CD4-positive, alpha-beta T cell treated with Interleukin-15 for 1 hour (primary cell): ENCODE results near the gene ZDHHC17.

Experiments
- DNase-seq: peaks from one replicate; pipeline ENCODE4 v3.0.0-alpha.2; 2020

The ZDHHC17 gene

DNA sequence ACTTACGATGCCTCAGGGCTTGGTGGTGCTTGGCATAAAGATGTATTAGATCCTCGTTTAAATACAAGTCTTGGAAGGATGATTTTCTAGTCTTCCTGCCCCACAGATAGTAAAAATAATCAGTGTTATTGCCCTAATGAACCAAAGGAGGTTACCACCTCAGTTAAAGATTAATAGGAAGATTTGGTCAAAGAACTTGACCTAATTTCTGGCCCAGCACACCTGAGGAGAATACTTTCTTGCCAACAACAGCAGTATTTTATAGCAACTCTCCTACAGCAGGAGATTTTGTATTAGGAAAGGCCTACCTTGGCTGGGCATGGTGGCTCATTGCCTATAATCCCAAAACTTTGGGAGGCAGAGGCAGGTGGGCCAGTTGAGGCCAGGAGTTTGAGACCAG is 83.3 kb downstream of the ZDHHC17 start:
- DNase-seq = no peak

- no peak for DNase-seq
These were observed 84.2 kb downstream of the ZDHHC17 start for GRCh38 chr12:76848132-76848531.

DNA sequence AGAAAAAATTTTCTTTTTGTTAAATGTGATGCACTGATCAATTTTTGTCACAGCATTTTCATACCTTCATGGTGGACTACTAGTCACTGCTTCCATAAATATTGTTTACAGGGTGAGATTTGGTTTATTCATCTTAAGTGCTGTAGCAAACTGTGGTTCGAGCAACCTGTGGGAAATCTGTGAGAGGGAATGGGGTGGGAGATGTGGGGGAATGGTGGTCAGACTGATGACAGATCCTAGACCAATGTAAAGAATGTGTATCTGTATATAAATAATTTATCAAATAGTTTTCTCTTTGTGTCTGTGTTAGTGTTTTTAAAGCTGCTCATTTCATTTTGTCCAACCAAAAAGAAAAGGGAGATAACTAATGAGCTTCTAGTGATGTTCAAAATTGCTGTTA is 88.2 kb downstream of the ZDHHC17 start:
- no peak for DNase-seq

GRCh38 chr12:76855271-76855670 is 91.4 kb downstream of the ZDHHC17 start:
- DNase-seq = no peak

- DNase-seq = no peak
These were observed 92.2 kb downstream of the ZDHHC17 start for GRCh38 chr12:76856018-76856644.

DNA sequence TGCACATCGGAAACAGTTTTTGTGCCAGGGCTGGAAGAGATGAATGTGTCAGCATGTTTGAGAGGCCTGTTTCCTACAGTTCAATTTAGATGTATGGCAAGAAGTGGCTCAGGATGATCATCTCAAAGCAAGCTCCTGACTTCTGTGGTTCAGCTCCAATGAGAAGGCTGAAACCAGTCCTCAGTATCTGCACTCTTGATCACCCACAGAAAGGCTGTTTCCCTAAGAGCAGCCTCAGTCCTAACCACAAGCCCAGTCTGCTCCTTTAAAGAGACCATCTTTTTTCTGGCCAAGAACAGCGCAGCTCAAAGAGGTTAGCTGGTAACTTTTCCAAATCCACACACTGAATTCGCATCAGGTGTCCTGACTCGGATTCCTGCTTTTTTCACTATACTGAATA is 95.7 kb downstream of the ZDHHC17 start:
- DNase-seq = no peak

- DNase-seq = no peak
These were observed 96.3 kb downstream of the ZDHHC17 start for GRCh38 chr12:76860256-76860655.

DNA sequence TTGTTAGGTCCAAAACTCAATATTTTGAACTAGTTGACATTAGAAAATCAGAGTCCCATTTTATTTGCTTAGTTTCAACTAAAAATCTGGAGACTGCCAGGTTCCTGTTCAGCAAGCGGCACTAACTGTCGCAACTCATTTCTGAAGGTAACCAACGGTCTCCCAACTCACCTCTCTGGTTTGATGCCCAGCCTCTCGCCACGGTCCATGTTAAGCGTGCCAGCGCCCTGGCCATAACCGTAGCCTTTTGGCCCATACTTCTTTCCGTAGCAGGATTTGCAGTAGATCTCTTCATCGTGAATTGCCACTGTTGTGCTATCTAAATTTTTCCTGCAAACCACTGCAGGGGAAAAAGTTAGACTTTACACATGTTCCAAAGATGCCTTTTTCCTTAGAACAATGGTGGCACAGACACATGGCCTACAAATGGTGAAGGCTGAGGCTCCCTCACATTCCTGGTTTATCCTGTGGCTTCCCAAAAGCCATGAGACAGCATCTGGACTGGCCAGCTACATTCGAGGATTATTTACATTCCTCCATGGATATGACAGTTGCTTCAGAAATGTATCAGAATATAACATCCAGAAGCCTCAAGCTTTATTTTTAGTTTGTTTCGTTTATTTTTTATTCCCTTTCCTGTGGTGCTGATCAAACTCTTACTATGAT is 99.2 kb downstream of the ZDHHC17 start:
- DNase-seq = no peak

DNA sequence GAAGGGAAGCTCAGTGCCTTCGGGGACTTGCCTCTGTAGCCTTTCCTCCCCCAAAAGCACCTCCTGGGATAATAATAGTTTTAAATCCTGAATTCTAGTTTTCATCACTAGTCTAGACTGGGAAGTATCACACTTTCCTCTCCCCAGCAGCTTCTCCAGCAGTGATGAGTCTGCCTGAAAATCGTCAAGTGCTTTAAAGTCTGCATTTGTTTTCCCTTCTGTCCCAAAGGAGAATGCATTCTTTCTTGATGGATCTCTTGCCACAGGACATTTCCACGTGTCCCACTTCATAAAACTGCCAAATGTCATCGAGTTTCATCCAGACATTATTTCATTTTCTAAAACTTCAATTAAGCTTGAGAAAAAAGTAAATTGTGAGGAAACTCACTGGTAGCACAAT is 99.9 kb downstream of the ZDHHC17 start:
- DNase-seq = no peak

- no peak for DNase-seq
These were observed 101.0 kb downstream of the ZDHHC17 start for GRCh38 chr12:76864791-76865400.

GRCh38 chr12:76866151-76866567 is 102.2 kb downstream of the ZDHHC17 start:
- DNase-seq = no peak

- DNase-seq = no peak
These were observed 102.8 kb downstream of the ZDHHC17 start for GRCh38 chr12:76866726-76867125.

- no peak for DNase-seq
These were observed 107.2 kb downstream of the ZDHHC17 start for GRCh38 chr12:76871082-76871481.

DNA sequence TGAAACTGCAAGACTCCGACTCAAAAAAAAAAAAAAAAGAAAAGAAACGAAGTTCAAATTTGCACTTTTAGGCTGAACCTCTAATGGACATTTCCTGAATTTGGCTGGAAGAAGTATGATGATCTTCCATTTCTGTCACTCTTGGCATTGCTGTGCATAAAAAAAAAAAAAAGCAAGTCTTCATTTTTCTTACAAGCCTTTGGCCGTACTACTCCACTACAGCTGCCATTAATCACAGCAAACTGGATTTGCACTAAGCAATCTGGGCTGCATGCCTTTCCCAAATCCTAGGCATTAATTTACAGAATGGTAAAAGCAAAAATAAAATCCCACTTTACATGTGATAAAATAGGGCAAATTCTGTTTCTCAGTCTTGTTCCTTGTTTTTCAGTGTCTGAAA is 107.8 kb downstream of the ZDHHC17 start:
- DNase-seq = no peak

- DNase-seq = no peak
These were observed 108.5 kb downstream of the ZDHHC17 start for GRCh38 chr12:76872415-76872814.

DNA sequence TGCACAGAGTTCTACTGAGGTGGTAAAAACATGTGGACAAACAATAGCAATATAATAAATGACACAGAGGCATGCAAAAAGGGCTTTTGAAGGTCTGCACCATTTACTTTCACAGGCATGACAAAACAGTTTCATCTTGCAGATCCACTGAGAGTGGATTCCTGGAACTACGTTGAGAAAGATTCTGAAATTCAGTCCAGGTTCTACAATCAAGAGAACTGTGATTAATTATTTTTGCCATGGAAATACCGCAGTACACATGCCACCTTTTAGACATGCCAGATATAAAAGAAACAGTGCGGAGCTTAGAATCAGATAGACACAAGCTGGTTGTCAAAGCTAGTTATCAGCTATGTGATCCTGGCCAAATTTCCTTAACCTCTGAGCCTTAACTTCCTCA is 110.1 kb downstream of the ZDHHC17 start:
- no peak for DNase-seq

DNA sequence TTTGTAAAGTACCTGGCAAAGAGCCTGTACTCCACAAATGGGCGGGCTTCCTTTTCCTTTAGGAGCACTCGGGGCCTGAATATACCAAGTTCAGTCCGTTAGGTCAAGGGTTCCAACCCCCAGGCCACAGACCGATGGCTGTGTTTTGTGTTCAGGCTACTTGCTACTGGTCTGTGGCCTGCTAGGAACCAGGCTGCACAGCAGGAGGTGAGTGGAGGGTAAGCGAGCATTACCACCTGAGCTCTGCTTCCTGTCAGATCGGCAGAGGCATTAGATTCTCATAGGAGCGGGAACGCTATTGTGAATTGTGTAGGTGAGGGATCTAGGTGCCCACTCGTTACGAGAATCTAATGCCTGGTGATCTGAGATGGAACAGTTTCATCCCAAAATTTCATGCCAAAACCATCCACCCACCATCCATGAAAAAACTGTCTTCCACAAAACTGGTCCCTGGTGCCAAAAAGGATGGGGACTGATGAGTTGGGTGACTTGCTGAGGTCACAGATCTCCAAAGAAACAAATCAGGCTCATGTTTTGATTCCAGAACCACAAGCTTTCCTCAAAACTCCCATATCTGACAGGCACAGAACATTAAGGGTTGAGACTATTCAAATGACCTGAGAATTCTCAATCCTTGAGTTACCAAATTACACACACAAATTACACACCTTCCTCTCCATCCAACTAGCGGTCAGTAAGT is 110.7 kb downstream of the ZDHHC17 start:
- DNase-seq = no peak

GRCh38 chr12:76876696-76877229 is 112.8 kb downstream of the ZDHHC17 start:
- DNase-seq = no peak

DNA sequence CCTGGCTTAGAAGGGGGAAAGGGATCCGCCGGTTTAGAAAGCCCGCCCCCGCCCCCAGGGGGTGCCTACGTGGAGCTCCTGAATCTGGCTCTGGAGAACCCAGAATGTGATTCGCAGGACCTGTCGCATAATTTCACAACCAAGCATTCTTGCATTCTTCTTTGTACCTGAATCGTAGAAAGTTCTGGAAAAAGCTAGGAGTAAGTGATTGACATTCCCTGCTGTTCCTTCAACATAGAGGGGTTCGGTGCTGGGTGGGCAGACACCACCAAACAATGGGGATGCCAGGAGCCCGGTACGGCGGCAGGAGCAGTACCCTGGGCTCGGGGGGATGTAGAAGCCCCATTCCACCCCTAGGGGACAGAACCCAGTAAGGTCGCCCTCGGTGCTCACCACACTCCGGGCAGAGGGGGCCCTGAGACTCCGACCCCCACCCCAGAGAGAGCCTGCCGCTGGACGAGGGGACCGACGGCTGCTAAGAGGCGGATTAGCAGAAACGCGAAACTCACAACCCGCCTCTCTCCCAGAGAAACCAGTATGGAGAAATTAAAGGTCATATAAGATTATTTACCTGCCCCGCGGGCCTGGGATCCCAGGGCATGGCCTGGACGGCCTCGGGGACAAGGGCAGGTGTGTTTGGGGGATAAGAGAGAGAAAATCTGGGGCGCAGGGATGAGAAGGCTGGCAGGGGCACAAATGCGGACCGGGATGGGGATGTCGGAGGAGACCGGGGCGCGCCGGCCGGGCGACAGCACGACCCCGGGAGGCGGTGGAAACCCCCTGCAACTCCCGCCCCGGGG is 114.4 kb downstream of the ZDHHC17 start:
- no peak for DNase-seq

DNA sequence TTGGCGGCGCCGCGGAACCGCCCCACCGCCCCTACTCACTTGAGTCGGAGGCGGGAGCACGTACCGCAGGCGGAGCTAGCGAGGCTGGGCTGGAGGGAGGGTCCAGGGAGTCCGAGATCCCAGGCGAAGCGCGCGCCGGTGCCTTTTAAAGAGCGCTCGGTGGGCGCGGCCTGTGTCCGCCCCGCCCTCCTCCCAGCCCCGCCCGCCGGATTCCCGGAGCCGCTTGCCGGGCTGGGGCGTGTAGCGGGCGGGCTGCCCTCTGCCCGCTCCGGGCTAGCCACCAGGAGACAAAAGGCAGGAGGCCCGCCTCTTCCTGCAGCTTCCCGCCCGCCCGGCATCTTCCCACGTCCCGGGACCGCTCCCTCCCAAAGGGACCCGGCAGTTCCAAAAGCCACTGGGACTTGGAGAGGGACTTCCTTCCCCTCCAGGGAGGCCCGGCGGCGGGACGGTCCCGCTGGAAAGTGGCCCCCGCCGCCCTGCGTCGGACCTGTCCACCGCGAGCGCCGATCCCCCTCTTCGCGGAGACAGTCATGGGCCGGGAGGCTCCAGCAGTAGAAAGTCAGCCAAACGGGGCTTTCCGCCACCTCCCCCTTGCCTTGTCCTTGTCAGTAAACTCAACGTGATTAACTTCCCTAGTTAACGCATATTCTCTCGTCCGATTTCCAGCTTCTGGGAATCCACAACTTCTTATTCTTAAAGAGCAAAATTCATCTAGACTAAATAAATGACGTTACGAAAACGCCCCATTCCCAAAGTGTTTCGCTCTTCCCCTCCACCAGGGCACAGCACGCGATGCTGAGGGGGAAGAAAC is 115.2 kb downstream of the ZDHHC17 start, which contains the start of gene CSRP2:
Gene CSRP2, minus strand, starts transcription at position 121 of the 811 bp plus-strand sequence. CDS start 12,759 bp downstream, outside the sequence.
- peak; percentile 60 for DNase-seq

DNA sequence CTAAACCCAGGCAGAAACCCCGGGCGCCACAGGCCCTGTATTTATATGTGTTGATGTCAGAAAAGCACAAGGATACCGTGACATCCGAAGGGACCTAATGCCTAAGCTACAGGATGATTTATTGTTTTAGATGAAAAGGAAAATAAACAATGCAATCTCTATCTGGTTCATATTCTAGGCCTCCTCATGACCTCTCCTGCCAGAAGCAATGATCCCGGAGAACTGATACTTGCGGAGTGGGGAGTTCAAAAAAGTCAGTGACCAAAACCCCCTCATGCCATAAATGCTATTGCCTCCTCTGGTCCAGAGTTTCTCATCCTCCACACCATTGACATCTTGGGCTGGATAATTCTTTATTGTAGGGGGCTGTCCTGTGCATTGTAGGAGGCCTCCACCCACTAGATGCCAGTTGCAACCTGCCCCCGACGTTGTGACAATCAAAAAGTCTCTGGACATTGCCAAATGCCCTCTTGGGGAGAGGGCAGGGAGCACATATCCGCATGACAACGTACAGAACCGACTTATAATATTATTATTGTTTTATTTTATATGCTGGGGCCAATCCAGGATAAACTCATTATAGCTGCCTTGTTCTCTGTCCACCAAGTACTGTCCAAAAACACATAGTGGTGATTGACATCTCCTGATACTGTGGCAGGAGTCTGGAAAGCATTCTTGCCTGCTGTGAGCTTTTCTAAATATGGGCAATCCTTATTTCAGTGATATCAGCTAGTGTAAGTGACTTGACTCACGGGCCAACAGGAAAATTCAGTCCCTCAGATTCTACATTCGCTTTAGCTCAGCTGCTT is 116.0 kb downstream of the ZDHHC17 start:
- no peak for DNase-seq
